Activated gamma-delta T cell (primary cell): Measurements from ENCODE around the gene HMCN2.
"Not testable (repeated sequence)": the region's sequence is repeated elsewhere in the genome, so short reads cannot be mapped to it uniquely, and the experiment has no call there.

Experiments
- DNase-seq: peaks from one replicate; lab custom pipeline; 2025; lab: John Stamatoyannopoulos, UW

HMCN2 gene

GRCh38 chr9:130391866-130392265 is 126.3 kb downstream of the HMCN2 start:
- DNase-seq = no peak

GRCh38 chr9:130393681-130394071 is 128.1 kb downstream of the HMCN2 start:
- no peak for DNase-seq

GRCh38 chr9:130394320-130394719 is 128.8 kb downstream of the HMCN2 start:
- DNase-seq = no peak

- DNase-seq = no peak
Measured at GRCh38 chr9:130394814-130395470, 129.4 kb downstream of the HMCN2 start.

GRCh38 chr9:130395810-130396435 is 130.4 kb downstream of the HMCN2 start:
- no peak for DNase-seq

GRCh38 chr9:130396581-130396980 is 131.0 kb downstream of the HMCN2 start:
- DNase-seq = no peak

- no peak for DNase-seq
Measured at GRCh38 chr9:130398487-130399240, 133.1 kb downstream of the HMCN2 start.

GRCh38 chr9:130399768-130400167 is 134.2 kb downstream of the HMCN2 start:
- DNase-seq = no peak

GRCh38 chr9:130400870-130401269 is 135.3 kb downstream of the HMCN2 start:
- DNase-seq = no peak

GRCh38 chr9:130401742-130402141 is 136.2 kb downstream of the HMCN2 start:
- not testable (repeated sequence) for DNase-seq

- no peak for DNase-seq
Measured at GRCh38 chr9:130402243-130402642, 136.7 kb downstream of the HMCN2 start.

GRCh38 chr9:130402645-130403440 is 137.3 kb downstream of the HMCN2 start:
- DNase-seq = no peak

GRCh38 chr9:130405657-130406257 is 140.2 kb downstream of the HMCN2 start:
- no peak for DNase-seq

GRCh38 chr9:130406278-130406895 is 140.8 kb downstream of the HMCN2 start:
- no peak for DNase-seq

GRCh38 chr9:130407916-130408663 is 142.5 kb downstream of the HMCN2 start:
- no peak for DNase-seq

GRCh38 chr9:130408669-130409068 is 143.1 kb downstream of the HMCN2 start:
- no peak for DNase-seq

- no peak for DNase-seq
Measured at GRCh38 chr9:130409246-130409645, 143.7 kb downstream of the HMCN2 start.

- no peak for DNase-seq
Measured at GRCh38 chr9:130410443-130410842, 144.9 kb downstream of the HMCN2 start.

GRCh38 chr9:130411566-130411915 is 146.0 kb downstream of the HMCN2 start:
- DNase-seq = no peak

GRCh38 chr9:130414081-130414731 is 148.6 kb downstream of the HMCN2 start:
- DNase-seq = no peak
